ENCODE measurements around the gene LTBP4. TPM values are rescaled to one million over a fixed set of nuclear protein-coding genes. Genes with fewer than 3 reads are reported as not detected.

Gene LTBP4
- total and polyA plus RNA-seq, 8 donors = 151 to 519 (median 345) TPM

DNA sequence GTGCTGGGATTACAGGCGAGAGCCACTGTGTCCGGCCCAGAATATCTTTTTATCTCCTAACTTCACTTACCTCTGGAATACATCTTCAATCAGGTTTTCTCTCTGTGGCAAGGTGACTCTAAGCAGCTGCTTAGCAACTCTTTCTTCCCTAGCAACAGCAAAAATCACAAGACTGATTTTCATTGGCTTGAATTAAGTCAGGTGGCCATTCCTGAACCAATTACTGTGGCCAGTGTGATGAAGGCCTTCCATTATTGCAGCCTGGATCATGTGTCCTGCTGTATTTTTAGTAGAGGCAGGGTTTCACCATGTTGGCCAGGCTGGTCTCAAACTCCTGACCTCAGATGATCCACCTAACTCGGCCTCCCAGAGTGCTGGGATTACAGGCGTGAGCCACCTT is 9.0 kb upstream of the LTBP4 start:
- DNase-seq (no peak), ATAC-seq (peak; percentile 42)
- H3K27me3 ChIP-seq = peaks cover 11 to 29% of the 10 kb centered on the region in 2 donors
- H3K36me3 ChIP-seq = peaks cover 0 to 39% of the 10 kb centered on the region in 2 donors
- H3K9me3 ChIP-seq = no peaks in the 10 kb centered on the region
- peaks cover 0 to 7% of the 10 kb centered on the region in 2 donors for H3K4me1 ChIP-seq
- TF ChIP-seq, protein P1, sequence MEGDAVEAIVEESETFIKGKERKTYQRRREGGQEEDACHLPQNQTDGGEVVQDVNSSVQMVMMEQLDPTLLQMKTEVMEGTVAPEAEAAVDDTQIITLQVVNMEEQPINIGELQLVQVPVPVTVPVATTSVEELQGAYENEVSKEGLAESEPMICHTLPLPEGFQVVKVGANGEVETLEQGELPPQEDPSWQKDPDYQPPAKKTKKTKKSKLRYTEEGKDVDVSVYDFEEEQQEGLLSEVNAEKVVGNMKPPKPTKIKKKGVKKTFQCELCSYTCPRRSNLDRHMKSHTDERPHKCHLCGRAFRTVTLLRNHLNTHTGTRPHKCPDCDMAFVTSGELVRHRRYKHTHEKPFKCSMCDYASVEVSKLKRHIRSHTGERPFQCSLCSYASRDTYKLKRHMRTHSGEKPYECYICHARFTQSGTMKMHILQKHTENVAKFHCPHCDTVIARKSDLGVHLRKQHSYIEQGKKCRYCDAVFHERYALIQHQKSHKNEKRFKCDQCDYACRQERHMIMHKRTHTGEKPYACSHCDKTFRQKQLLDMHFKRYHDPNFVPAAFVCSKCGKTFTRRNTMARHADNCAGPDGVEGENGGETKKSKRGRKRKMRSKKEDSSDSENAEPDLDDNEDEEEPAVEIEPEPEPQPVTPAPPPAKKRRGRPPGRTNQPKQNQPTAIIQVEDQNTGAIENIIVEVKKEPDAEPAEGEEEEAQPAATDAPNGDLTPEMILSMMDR (IDR thresholded peaks at IDR 0.05) = no peak
- intact Hi-C loops (cut with DNase I) = loop anchor here in 1 of 2 donors (10.0 kb wide), 1 partner anchor 57 kb away; no protein-coding TSS in a partner anchor
- H3K4me3 ChIP-seq = no peak overlapping the region
- no peak overlapping the region for H3K27ac ChIP-seq

DNA sequence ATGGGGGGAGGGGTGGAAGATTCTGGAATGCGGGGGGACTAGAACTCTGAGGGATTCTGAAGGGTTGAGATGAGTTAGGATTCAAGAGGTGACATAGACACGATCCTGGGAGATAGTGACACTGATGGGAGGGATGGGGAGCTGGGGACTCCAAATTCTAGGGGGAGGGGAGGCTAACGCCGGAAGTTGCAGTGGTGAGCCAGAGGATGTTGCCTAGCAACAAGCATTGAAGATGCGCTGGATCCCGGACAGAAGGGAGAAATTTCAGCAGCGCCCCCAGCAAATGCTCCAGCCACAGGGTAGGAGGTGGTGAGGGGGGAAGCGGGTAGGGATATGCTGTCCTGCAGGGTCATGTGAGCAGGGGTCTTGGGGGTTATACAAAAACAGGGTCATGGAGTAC is 6.9 kb upstream of the LTBP4 start:
- H3K27me3 ChIP-seq = peaks cover 28 to 50% of the 10 kb centered on the region in 2 donors
- DNase-seq = no peak
- H3K9me3 ChIP-seq = no peaks in the 10 kb centered on the region
- H3K27ac ChIP-seq = no peak overlapping the region
- ATAC-seq = no peak
- intact Hi-C loops (cut with DNase I) = loop anchor here in 1 of 2 donors (10.0 kb wide), 1 partner anchor 59 kb away; no protein-coding TSS in a partner anchor
- H3K4me1 ChIP-seq = peaks cover 0 to 27% of the 10 kb centered on the region in 2 donors
- no peak overlapping the region for H3K4me3 ChIP-seq
- peaks cover 0 to 18% of the 10 kb centered on the region in 2 donors for H3K36me3 ChIP-seq
- TF ChIP-seq, protein P1 (IDR thresholded peaks at IDR 0.05) = no peak

DNA sequence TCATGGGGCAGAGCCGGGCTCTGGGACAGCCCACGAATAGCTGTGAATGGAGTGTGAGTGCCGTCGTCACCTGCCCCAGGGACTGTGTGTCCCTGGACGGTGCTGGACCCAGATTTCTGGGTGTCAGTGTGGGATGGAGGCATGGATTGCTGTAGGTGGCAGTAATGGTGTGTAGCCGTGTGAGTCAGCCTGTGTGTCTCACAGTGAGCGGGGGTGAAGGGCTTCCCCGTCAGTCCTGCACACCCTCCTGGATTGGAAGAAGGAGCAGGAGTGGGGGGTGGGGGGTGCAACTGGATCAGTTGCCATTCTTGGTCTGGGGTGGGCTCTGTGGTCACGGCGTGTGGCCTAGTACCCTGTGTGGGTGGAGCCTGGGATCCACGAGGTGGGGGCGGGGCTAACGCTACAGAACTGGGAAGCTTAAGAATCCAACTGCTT is 6.5 kb upstream of the LTBP4 start:
- no peak for DNase-seq
- peaks cover under 1 to 31% of the 10 kb centered on the region in 2 donors for H3K4me1 ChIP-seq
- H3K27me3 ChIP-seq = peaks cover 32 to 54% of the 10 kb centered on the region in 2 donors
- H3K27ac ChIP-seq = no peak overlapping the region
- H3K4me3 ChIP-seq = no peak overlapping the region
- no peak for ATAC-seq
- H3K9me3 ChIP-seq = no peaks in the 10 kb centered on the region
- TF ChIP-seq, protein P1 (IDR thresholded peaks at IDR 0.05) = no peak
- intact Hi-C loops (cut with DNase I) = loop anchor here in 1 of 2 donors (10.0 kb wide), 1 partner anchor 60 kb away; no protein-coding TSS in a partner anchor
- H3K36me3 ChIP-seq = peaks cover 0 to 16% of the 10 kb centered on the region in 2 donors

DNA sequence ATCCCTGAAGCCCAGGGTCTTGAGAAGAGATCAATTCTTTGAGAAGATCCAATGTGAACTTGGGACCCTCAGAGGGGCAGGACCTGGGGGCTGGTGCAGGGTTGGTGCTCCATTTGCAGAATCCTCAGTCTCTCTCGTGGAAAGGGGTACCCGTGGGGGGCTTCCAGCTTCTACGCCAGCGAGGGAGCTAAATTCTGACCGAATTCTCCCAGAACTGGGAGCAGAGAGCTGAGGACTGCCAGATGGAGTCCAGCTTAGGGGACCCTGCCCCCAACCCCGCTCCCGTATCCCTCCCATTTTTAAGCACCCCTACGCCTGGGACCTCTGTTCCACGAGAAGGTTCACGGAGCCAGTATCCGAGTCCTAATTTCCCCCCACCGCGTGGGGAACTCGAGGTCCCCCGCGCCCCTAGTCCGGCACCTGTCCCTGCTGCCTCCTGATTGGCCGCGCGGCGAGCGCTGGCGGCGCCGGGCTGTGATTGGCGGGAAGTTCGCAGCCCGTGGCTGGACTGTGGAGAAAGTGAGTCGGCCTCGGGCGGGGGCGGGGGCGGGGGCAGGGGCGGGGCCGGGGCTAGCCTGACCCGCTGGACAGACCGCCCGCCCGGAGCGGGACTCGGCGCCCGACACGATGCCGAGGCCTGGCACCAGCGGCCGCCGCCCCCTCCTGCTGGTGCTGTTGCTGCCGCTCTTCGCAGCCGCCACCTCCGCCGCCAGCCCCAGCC is 4.4 kb upstream of the LTBP4 start:
- Histone ChIP-seq H3K27me3 (peaks cover 42 to 75% of the 10 kb centered on the region in 2 donors), H3K36me3 (no peaks in the 10 kb centered on the region), H3K27ac (no peak overlapping the region), H3K9me3 (no peaks in the 10 kb centered on the region), H3K4me1 (peaks cover 8 to 50% of the 10 kb centered on the region in 2 donors), H3K4me3 (peak overlapping the region in 1 of 2 donors; percentile 15)
- TF ChIP-seq, protein P1 (IDR thresholded peaks at IDR 0.05) = no peak
- intact Hi-C loops (cut with DNase I) = loop anchor here in 1 of 2 donors (10.0 kb wide), 1 partner anchor 62 kb away; no protein-coding TSS in a partner anchor
- ATAC-seq = peak; percentile 66
- DNase-seq = peak in 3 of 4 donors; percentile 57 to 88 (median 68)

DNA sequence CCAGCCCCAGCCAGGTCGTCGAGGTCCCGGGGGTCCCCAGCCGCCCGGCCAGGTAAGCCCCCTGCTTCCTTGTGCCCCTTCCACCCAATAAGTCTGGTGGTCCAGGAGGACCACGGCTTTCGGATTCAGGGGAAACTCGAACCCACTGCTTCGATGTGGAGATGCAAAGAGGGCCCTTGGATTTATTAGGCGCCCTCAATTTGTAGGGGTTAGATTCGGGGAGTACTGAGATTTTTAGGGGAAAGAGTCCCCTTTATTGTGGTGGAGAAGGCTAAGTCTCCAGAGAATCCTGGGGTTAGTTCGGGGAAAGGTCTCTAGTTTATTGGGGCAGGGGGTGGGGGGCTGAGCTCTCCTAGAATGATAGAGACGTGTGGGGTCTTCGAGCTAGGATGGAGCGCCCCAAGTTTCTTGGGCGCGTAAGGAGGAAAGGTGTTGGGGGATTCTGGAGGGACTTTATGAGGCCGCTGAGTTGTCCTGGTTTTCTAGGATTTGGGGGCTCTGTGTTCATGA is 3.8 kb upstream of the LTBP4 start:
- Histone ChIP-seq H3K4me1 (peaks cover 10 to 54% of the 10 kb centered on the region in 2 donors), H3K27ac (no peak overlapping the region)
- intact Hi-C loops (cut with DNase I) = loop anchor here in 1 of 2 donors (10.0 kb wide), 1 partner anchor 63 kb away; no protein-coding TSS in a partner anchor

More for the DNA sequence above, 3.8 kb upstream of the LTBP4 start:
- no peak for DNase-seq
- H3K36me3 ChIP-seq = no peaks in the 10 kb centered on the region
- TF ChIP-seq, protein P1 (IDR thresholded peaks at IDR 0.05) = no peak
- peak overlapping the region in 1 of 2 donors; percentile 15 for H3K4me3 ChIP-seq
- no peaks in the 10 kb centered on the region for H3K9me3 ChIP-seq
- H3K27me3 ChIP-seq = peaks cover 42 to 81% of the 10 kb centered on the region in 2 donors
- no peak for ATAC-seq

All from left lung (tissue), 10 donors.